HG03342 (cell line): ENCODE results near the gene FHOD1.

Source experiments
- ATAC-seq: cut with Tn5 transposase; IDR thresholded peaks from one replicate; pipeline ENCODE4 v1.9.1; 2021; ENCODE audit warnings: mild to moderate bottlenecking, moderate library complexity; ENCODE audit not compliant: unreplicated experiment

The FHOD1 gene

GRCh38 chr16:67210069-67210937, 37.0 kb downstream of the FHOD1 start:
- no peak for ATAC-seq

GRCh38 chr16:67209565-67209964, 37.7 kb downstream of the FHOD1 start:
- ATAC-seq, result no peak

DNA sequence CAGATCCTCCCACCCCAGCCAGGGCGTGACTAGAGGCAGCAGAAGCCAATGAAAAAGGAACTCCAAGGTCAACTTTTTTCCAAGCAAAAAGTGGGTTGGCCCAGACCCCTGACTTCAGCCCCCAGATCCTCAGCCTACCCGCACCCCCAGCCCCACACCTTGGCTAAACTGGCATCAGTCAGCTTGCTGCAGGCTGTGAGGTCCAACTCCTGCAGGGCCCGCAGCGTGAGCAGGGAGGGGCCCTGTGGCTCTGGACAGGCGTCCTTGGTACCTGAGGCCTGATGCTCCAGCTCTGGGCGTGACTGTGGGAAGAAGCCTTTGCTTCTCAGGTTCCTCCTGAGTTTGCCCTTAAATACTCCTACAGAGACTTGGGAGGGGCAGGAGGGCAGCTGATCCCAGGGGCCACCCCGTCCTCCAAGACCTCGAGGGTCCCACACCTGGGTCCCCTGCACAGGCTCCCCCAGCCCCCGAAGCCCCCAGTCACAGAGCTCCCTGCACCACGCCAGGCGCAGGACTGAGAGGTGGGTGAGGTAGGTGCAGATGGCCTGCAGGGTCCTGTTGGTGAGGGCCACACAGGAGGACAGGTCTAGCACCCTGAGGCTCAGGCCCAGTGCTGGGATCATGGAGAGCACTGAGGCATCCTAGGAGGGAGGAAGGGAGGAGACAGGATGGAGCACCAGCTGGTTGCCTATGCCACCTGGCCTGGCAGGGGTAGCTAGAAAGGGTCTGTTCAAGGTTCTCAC, 39.0 kb downstream of the FHOD1 start:
- no peak for ATAC-seq

- no peak for ATAC-seq
These were observed 39.8 kb downstream of the FHOD1 start for GRCh38 chr16:67207249-67208091.

GRCh38 chr16:67206838-67207248, 40.4 kb downstream of the FHOD1 start:
- ATAC-seq, result no peak

GRCh38 chr16:67206129-67206837, 41.0 kb downstream of the FHOD1 start:
- ATAC-seq, result no peak

- no peak for ATAC-seq
These were observed 43.2 kb downstream of the FHOD1 start for GRCh38 chr16:67204076-67204475.

DNA sequence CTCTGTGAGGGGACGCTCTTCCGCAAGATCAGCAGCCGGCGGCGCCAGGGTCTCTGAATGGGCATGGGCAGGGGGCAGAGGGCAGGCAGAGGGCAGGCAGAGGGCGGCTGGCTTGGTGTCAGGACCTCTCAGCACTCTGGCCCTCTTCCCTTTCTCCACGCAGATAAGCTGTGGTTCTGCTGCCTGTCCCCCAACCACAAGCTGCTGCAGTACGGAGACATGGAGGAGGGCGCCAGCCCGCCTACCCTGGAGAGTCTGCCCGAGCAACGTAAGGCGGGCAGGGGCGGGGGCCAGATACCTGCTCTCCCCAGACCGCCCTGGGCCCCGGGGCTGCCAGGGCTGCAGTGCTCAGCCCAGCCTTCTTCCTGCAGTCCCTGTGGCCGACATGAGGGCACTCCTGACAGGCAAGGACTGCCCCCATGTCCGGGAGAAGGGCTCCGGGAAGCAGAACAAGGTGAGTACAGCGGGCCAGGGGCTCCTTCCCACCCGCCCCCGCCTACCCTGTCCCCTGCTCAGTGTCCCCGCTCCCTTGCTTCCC, 44.3 kb downstream of the FHOD1 start:
- ATAC-seq, result no peak

DNA sequence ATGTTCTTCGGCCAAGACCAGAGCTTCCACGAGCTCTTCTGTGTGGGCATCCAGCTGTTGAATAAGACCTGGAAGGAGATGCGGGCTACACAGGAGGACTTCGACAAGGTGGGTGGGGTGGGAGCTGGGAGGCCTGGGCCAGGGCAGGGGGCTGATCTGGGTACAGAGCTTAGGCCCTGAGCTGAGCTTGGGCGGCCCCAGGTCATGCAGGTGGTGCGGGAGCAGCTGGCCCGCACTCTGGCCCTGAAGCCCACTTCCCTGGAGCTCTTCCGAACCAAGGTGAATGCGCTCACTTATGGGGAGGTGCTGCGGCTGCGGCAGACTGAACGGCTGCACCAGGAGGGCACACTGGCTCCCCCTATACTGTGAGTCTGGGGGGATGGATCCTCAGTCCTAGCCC, 44.9 kb downstream of the FHOD1 start:
- no peak for ATAC-seq

DNA sequence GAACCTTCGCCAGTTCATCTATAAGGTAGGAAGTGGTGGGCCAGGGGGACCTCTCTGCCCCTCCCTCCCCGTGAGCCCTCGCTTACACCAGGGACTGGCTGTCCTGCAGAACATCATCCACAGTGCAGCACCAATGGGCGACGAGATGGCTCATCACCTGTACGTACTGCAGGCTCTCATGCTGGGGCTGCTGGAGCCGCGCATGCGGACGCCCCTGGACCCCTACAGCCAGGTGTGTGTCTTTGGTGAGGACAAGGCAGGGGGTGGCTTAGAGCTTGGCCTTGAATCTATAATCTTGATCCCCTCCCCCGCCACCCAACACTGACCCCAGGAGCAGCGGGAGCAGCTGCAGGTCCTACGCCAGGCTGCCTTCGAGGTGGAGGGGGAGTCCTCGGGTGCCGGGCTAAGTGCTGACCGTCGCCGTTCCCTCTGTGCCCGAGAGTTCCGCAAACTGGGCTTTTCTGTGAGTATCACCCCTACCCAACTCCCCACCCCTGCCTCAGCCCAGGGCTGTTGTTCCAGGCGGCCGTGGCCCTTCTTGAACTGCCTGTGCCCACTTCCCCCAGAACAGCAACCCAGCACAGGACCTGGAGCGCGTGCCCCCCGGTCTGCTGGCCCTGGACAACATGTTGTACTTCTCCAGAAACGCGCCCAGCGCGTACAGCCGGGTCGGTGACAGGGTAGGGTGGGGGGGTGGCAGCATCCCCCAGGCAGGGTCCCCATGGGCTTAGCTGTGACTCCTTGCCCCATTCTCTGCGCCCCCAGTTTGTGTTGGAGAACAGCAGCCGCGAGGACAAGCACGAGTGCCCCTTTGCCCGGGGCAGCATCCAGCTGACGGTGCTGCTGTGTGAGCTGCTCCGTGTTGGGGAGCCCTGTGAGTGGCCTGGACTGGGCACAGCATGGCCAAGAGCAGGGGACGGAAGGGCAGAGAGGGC, 45.6 kb downstream of the FHOD1 start:
- no peak for ATAC-seq

DNA sequence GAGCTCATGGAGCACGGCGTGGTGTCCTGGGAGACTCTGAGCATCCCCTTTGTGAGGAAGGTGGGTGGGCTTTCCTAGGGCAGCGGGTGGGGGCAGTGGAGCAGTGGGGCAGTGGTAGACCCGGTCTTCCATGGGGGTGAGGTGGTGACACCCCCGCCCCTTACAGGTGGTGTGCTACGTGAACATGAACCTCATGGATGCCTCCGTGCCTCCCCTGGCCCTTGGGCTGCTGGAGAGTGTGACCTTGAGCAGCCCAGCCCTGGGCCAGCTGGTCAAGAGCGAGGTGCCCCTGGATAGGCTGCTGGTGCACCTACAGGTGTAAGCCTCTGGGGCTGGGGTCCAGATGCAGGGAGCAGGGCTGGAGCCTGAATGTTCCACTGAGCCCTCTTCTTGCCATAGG, 46.8 kb downstream of the FHOD1 start:
- ATAC-seq, result no peak

DNA sequence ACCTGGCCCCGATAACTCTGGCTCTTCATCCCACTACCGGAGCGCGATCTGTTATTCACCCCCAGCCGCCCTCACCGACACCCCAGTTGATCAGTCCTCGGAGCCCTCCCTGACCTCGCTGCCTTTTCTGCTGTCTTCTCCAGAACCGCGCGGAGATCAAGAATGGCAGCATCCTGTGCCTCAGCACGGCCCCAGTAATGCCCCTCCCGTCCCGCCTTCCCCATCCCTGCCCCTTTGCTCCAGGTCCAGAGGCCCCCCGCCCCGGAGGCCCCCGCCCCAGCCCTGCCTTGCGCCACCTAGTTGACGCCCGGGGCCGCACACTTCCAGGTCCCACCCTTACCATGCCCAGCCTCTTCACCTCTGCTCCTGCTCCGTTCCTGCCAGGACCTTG, 47.5 kb downstream of the FHOD1 start:
- ATAC-seq, result no peak

GRCh38 chr16:67199011-67199807, 48.1 kb downstream of the FHOD1 start, which contains the start of gene ELMO3:
Gene ELMO3 (plus strand): TSS chr16:67199131. CDS start chr16:67199327, 196 bp downstream.
- no peak for ATAC-seq

DNA sequence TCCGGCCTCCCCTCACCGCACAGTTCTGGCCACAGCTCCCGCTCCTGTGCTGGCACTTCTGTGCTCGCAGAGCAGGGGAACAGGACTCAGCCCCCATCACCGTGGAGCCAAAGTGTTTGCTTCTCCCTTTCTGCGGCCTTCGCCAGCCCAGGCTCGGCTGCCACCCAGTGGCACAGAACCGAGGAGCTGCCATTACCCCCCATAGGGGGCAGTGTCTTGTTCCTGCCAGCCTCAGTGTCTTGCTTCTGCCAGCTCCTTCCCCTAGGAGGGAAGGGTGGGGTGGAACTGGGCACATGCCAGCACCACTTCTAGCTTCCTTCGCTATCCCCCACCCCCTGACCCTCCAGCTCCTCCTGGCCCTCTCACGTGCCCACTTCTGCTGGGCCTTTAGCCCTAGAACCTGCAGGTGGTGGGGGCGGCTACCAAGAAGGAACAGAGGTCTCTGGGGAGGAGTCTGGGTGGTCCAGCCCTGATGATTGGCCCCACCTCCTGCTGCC, 49.0 kb downstream of the FHOD1 start:
- ATAC-seq, result no peak

GRCh38 chr16:67197704-67198103, 49.6 kb downstream of the FHOD1 start:
- no peak for ATAC-seq

DNA sequence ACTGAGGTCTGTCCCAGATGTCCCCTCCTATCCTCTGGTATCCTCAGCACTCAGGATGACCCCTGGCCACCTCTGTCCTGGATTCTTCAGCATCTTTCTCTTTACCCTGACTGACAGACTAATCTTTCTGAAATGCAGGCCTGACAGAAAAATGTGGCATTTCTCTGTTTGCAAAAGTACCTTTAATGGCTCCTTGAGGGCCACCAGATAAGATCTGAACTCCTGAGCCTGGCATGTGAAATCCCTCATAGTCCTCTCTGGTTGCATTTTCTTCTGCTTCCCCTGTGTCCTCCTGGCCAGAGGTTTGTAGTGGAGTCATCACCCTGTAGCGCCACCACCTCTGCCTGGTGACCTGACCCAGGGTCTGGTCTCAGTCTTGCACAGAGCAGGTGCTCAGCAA, 50.4 kb downstream of the FHOD1 start:
- ATAC-seq, result no peak

- no peak for ATAC-seq
These were observed 51.6 kb downstream of the FHOD1 start for GRCh38 chr16:67195676-67196075.

- ATAC-seq, result no peak
These were observed 53.0 kb downstream of the FHOD1 start for GRCh38 chr16:67194260-67194659.
